GM12873 (cell line): Measurements from ENCODE around the gene KCNJ2.

Experiments
- CTCF ChIP-seq: IDR thresholded peaks from 2 replicates; pipeline ENCODE4 v1.5.1; 2012; ENCODE audit warnings: low read depth, mild to moderate bottlenecking, moderate library complexity, low read length, control low read depth; ENCODE audit not compliant: insufficient read depth; ENCODE audit errors: missing control alignments

Gene KCNJ2

GRCh38 chr17:70137451-70138230 lies 31.7 kb upstream of the KCNJ2 start:
- TF ChIP-seq CTCF: no peak

- no peak for TF ChIP-seq CTCF
Measured at GRCh38 chr17:70138291-70138865, 31.0 kb upstream of the KCNJ2 start.

DNA sequence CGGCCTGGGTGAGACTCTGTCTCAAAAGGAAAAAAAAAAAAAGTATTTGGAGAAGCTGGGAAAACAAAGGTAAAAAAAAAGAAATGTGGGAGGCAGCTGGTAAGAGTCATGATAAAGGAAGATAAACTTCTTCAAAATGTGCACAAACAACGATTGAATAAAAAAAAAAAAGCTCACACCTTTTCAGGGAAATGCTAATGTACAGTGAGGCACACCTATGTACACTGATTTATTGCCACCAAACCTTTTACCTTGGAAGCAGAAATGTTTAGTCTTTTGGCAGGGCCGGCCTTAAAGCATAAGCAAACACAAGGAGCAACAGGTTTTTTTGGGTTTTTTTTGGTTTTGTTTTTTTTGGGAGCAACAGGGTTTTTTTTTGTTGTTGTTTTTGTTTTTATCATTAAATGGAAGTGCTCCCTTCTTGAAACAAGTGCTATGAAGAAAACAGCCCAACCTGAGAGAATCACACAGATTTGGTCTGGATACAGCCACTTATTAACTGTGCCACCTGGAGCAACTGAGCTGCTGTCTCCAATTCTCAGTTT lies 29.8 kb upstream of the KCNJ2 start:
- TF ChIP-seq CTCF: no peak

DNA sequence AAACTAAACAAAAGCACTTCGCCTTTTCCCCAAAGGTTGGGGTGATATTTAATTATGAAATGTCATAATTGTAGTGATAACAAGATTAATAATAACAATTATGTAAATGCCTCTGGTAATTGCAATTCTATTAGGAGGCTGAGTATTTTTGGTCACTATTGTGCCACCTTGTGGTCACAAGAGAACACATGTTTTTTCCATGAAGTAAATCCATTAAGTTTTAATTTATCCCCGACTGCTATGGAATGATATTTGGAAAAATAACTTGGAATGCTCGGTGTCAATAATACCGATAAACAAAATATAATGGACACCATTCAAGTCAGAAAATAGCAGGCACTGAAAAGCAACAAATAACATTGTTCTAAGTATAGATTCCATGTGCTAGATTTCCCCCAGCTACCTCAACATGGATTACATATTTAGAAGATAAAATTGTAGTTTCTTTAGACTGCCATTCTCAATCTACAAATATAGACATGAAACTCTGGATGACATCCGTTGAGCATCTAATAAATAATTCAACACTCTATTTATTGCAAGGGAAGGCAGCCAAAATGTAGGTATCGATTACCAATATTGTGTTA lies 25.0 kb upstream of the KCNJ2 start:
- peak; percentile 43 for TF ChIP-seq CTCF

GRCh38 chr17:70153210-70153609 lies 16.1 kb upstream of the KCNJ2 start:
- TF ChIP-seq CTCF: no peak

DNA sequence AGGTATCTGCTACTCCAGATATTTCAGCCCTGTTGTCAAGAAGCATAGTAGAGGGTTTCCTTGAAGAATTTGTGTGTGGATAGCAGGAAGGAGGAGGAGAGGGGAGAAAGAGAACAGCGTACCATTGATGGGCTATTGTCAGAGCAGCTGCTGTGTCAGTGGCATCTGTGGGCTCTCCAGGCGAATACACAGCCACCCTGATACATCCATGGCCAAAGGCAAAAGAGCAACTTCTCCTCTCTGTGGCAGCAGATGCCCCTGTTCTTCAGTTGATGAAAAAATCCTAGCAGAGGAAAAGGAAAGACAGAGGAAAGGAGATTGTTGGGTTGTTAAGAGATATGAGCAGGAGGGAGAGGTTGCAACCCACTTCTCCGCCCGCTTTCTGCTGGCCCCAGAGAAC lies 12.2 kb upstream of the KCNJ2 start:
- TF ChIP-seq CTCF: no peak

DNA sequence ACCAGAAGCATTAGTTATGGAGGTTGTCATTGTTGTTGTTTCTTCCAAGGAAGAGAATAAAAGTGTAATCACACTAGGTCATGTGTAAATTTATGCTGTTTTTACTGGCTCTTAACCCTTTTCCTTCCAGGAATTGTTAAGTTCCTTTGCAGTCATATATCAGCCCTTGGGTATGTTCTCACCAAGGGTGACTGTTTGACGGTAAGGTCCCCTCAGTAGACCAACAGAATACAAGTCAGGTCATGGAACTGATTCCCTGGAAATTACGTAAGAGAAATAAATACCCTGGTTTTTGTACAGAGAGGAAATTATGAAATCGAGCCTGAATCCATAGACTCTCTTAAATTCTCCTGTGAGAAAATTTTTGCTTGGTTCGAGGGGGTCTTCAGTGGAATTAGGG lies 11.2 kb upstream of the KCNJ2 start:
- no peak for TF ChIP-seq CTCF
